Large intestine (tissue), 3 donors: Measurements from ENCODE around the gene CRB1. TPM values are rescaled to one million over a fixed set of nuclear protein-coding genes. Genes with fewer than 3 reads are reported as not detected.

Source experiments
- DNase-seq, 2 donors: peaks; one replicate each; pipeline versions ENCODE4 v3.0.0 to v3.0.0-alpha.2; 2013
- H3K27ac ChIP-seq: one replicate; pipeline ENCODE4 v1.5.1; 2013; ENCODE audit warnings: low read length
- H3K27me3 ChIP-seq: 2 replicates; pipeline ENCODE4 v1.6.1; 2013; ENCODE audit warnings: low read length; ENCODE audit not compliant: control insufficient read depth, insufficient read depth
- H3K36me3 ChIP-seq: 2 replicates; pipeline ENCODE4 v1.6.1; 2013; ENCODE audit warnings: low read length; ENCODE audit not compliant: control insufficient read depth, insufficient read depth
- H3K4me1 ChIP-seq: one replicate; pipeline ENCODE4 v1.6.1; 2013; ENCODE audit warnings: low read length; ENCODE audit not compliant: control insufficient read depth, insufficient read depth
- H3K4me3 ChIP-seq: one replicate; pipeline ENCODE4 v1.5.1; 2013; ENCODE audit warnings: low read length
- H3K9me3 ChIP-seq: one replicate; pipeline ENCODE4 v1.6.1; 2013; ENCODE audit warnings: mild to moderate bottlenecking, low read depth, low read length, moderate library complexity; ENCODE audit not compliant: control insufficient read depth
- WGBS: methylation state at CpG from one replicate; pipeline ENCODE4 v1.1.5; 2013; ENCODE audit warnings: low lambda C conversion rate; ENCODE audit not compliant: insufficient coverage; 5-methylcytosine and 5-hydroxymethylcytosine counted together
- polyA plus RNA-seq: library from polyadenylated mRNA; unstranded; fragments of 120-200 nt; gene quantifications from one replicate; pipeline ENCODE4 v1.2.1, GENCODE V29; 2013

Gene CRB1
- polyA plus RNA-seq, 1 donor = 0.28 TPM

- DNase-seq = no peak
- no peaks in the 10 kb centered on the region for H3K9me3 ChIP-seq
- no peak overlapping the region for H3K27ac ChIP-seq
- H3K27me3 ChIP-seq = no peaks in the 10 kb centered on the region
- H3K4me1 ChIP-seq = no peaks in the 10 kb centered on the region
- H3K36me3 ChIP-seq = no peaks in the 10 kb centered on the region
- WGBS = 100% methylated on average over 1 of the region's 2 CpGs
- no peak overlapping the region for H3K4me3 ChIP-seq
These were observed 98.9 kb downstream of the CRB1 start for GRCh38 chr1:197366996-197367395.

- 89% methylated on average over 3 of the region's 7 CpGs for WGBS
- no peak overlapping the region for H3K27ac ChIP-seq
- no peaks in the 10 kb centered on the region for H3K36me3 ChIP-seq
- no peaks in the 10 kb centered on the region for H3K27me3 ChIP-seq
- H3K4me1 ChIP-seq = no peaks in the 10 kb centered on the region
- DNase-seq = no peak
- H3K4me3 ChIP-seq = no peak overlapping the region
- no peaks in the 10 kb centered on the region for H3K9me3 ChIP-seq
These were observed 99.6 kb downstream of the CRB1 start for GRCh38 chr1:197367627-197368026.

GRCh38 chr1:197374428-197374827 lies 106.4 kb downstream of the CRB1 start:
- Histone ChIP-seq H3K27me3 (no peaks in the 10 kb centered on the region), H3K36me3 (no peaks in the 10 kb centered on the region), H3K27ac (no peak overlapping the region), H3K9me3 (no peaks in the 10 kb centered on the region), H3K4me3 (no peak overlapping the region), H3K4me1 (no peaks in the 10 kb centered on the region)
- 100% methylated on average over 1 of the region's 1 CpG for WGBS
- DNase-seq = no peak

GRCh38 chr1:197384471-197384870 lies 116.4 kb downstream of the CRB1 start:
- WGBS = 89% methylated on average over 4 of the region's 6 CpGs
- H3K36me3 ChIP-seq = no peaks in the 10 kb centered on the region
- H3K4me1 ChIP-seq = no peaks in the 10 kb centered on the region

GRCh38 chr1:197388801-197389200 lies 120.7 kb downstream of the CRB1 start:
- Histone ChIP-seq H3K27ac (no peak overlapping the region), H3K4me3 (no peak overlapping the region), H3K36me3 (no peaks in the 10 kb centered on the region), H3K9me3 (no peaks in the 10 kb centered on the region), H3K27me3 (no peaks in the 10 kb centered on the region), H3K4me1 (no peaks in the 10 kb centered on the region)
- WGBS = no CpG with 5 or more reads among the region's 1 CpG
- DNase-seq = no peak

More at GRCh38 chr1:197384471-197384870, 116.4 kb downstream of the CRB1 start:
- Histone ChIP-seq H3K27ac (no peak overlapping the region), H3K27me3 (no peaks in the 10 kb centered on the region), H3K9me3 (no peaks in the 10 kb centered on the region), H3K4me3 (no peak overlapping the region)
- no peak for DNase-seq

GRCh38 chr1:197390856-197391255 lies 122.8 kb downstream of the CRB1 start:
- no peak for DNase-seq
- H3K4me1 ChIP-seq = no peaks in the 10 kb centered on the region
- no peaks in the 10 kb centered on the region for H3K9me3 ChIP-seq
- H3K36me3 ChIP-seq = no peaks in the 10 kb centered on the region
- H3K4me3 ChIP-seq = no peak overlapping the region
- 100% methylated on average over 1 of the region's 2 CpGs for WGBS
- H3K27me3 ChIP-seq = no peaks in the 10 kb centered on the region
- H3K27ac ChIP-seq = no peak overlapping the region

- DNase-seq = no peak
- WGBS = no CpG with 5 or more reads among the region's 3 CpGs
These were observed 123.5 kb downstream of the CRB1 start for GRCh38 chr1:197391303-197392226.

GRCh38 chr1:197392541-197392940 lies 124.5 kb downstream of the CRB1 start:
- no peak overlapping the region for H3K4me3 ChIP-seq
- no CpG with 5 or more reads among the region's 1 CpG for whole genome bisulfite sequencing
- no peak overlapping the region for H3K27ac ChIP-seq
- no peaks in the 10 kb centered on the region for H3K4me1 ChIP-seq
- no peak for DNase-seq
- no peaks in the 10 kb centered on the region for H3K27me3 ChIP-seq
- no peaks in the 10 kb centered on the region for H3K9me3 ChIP-seq
- H3K36me3 ChIP-seq = no peaks in the 10 kb centered on the region

More at GRCh38 chr1:197391303-197392226, 123.5 kb downstream of the CRB1 start:
- Histone ChIP-seq H3K4me3 (no peak overlapping the region), H3K27me3 (no peaks in the 10 kb centered on the region), H3K36me3 (no peaks in the 10 kb centered on the region), H3K27ac (no peak overlapping the region), H3K4me1 (no peaks in the 10 kb centered on the region), H3K9me3 (no peaks in the 10 kb centered on the region)

- Histone ChIP-seq H3K36me3 (no peaks in the 10 kb centered on the region), H3K27ac (no peak overlapping the region), H3K27me3 (no peaks in the 10 kb centered on the region), H3K9me3 (no peaks in the 10 kb centered on the region), H3K4me3 (no peak overlapping the region), H3K4me1 (no peaks in the 10 kb centered on the region)
- no peak for DNase-seq
- 100% methylated on average over 1 of the region's 1 CpG for WGBS
These were observed 125.1 kb downstream of the CRB1 start for GRCh38 chr1:197393105-197393504.

- no peaks in the 10 kb centered on the region for H3K4me1 ChIP-seq
- no peaks in the 10 kb centered on the region for H3K36me3 ChIP-seq
- no peaks in the 10 kb centered on the region for H3K27me3 ChIP-seq
- H3K9me3 ChIP-seq = no peaks in the 10 kb centered on the region
- H3K27ac ChIP-seq = no peak overlapping the region
- DNase-seq = no peak
- 100% methylated on average over 2 of the region's 4 CpGs for WGBS
- no peak overlapping the region for H3K4me3 ChIP-seq
These were observed 125.7 kb downstream of the CRB1 start for GRCh38 chr1:197393772-197394171.
